GM12878 (cell line): ENCODE results near the gene CDKN1C.

ENCODE experiments used
- CHD2 ChIP-seq: IDR thresholded peaks from 2 replicates; pipeline ENCODE4 v1.6.1; 2011; ENCODE audit warnings: low read depth, low read length, improper control_type of control experiment, borderline replicate concordance
- ETV6 ChIP-seq, 2 experiments: fragments of 450-650 bp in 1 of 2; IDR thresholded peaks in 1 of 2; conservative IDR thresholded peaks in 1 of 2; 2 replicates each; pipeline ENCODE4 v1.6.1; 2014; ENCODE audit warnings: antibody characterized with exemption in 1 of 2, borderline replicate concordance in 1 of 2, low read depth in 1 of 2, mild to moderate bottlenecking in 1 of 2, moderate library complexity in 1 of 2
- EZH2 ChIP-seq: IDR thresholded peaks from 2 replicates; pipeline ENCODE4 v1.6.1; 2012; ENCODE audit warnings: low read depth, mild to moderate bottlenecking, control low read depth, inconsistent platforms, low read length, borderline replicate concordance; ENCODE audit not compliant: control insufficient read depth
- IKZF1 ChIP-seq: fragments of 450-650 bp; conservative IDR thresholded peaks from 2 replicates; pipeline ENCODE4 v1.6.1; 2017; ENCODE audit warnings: antibody characterized with exemption, mild to moderate bottlenecking
- MTA3 ChIP-seq: IDR thresholded peaks from 2 replicates; pipeline ENCODE4 v1.6.1; 2012; ENCODE audit warnings: low read length, inconsistent platforms, borderline replicate concordance
- PML ChIP-seq: IDR thresholded peaks from 2 replicates; pipeline ENCODE4 v1.6.1; 2012; ENCODE audit warnings: low read length, inconsistent platforms
- POLR2A ChIP-seq: IDR thresholded peaks from 2 replicates; pipeline ENCODE4 v1.6.1; 2011; ENCODE audit warnings: low read depth, mild to moderate bottlenecking, low read length
- RAD51 ChIP-seq: fragments of 450-650 bp; IDR thresholded peaks from 2 replicates; pipeline ENCODE4 v1.6.1; 2016; ENCODE audit warnings: moderate library complexity, mild to moderate bottlenecking, inconsistent platforms
- SP1 ChIP-seq: IDR thresholded peaks from one replicate; pipeline ENCODE4 v1.6.1; 2011; ENCODE audit warnings: low read depth, low read length
- TAF1 ChIP-seq: IDR thresholded peaks from 2 replicates; pipeline ENCODE4 v1.6.1; 2011; ENCODE audit warnings: mild to moderate bottlenecking, low read depth, low read length, borderline replicate concordance
- TF ChIP-seq, protein P1 (sequence below), 3 experiments: IDR thresholded peaks in 2 of 3; conservative IDR thresholded peaks in 1 of 3; 2 replicates each; pipeline ENCODE4 v1.5.1; 2011; ENCODE audit warnings: low read depth in 3 of 3, low read length in 3 of 3, mild to moderate bottlenecking in 3 of 3, control low read depth in 2 of 3, moderate library complexity in 2 of 3, inconsistent platforms in 1 of 3, mixed read lengths in 1 of 3; ENCODE audit not compliant: control insufficient read depth in 2 of 3, insufficient read depth in 1 of 3; ENCODE audit errors: extremely low read depth in 1 of 3
- TF ChIP-seq, protein P2 (sequence below): fragments of 450-650 bp; formaldehyde crosslinking; IDR thresholded peaks from 2 replicates; pipeline ENCODE4 v1.4.0; 2022; ENCODE audit warnings: mild to moderate bottlenecking, moderate library complexity
- TF ChIP-seq, protein P3 (sequence below): fragments of 450-650 bp; IDR thresholded peaks from 2 replicates; pipeline ENCODE4 v1.6.1; 2014; ENCODE audit warnings: mild to moderate bottlenecking

DNA sequence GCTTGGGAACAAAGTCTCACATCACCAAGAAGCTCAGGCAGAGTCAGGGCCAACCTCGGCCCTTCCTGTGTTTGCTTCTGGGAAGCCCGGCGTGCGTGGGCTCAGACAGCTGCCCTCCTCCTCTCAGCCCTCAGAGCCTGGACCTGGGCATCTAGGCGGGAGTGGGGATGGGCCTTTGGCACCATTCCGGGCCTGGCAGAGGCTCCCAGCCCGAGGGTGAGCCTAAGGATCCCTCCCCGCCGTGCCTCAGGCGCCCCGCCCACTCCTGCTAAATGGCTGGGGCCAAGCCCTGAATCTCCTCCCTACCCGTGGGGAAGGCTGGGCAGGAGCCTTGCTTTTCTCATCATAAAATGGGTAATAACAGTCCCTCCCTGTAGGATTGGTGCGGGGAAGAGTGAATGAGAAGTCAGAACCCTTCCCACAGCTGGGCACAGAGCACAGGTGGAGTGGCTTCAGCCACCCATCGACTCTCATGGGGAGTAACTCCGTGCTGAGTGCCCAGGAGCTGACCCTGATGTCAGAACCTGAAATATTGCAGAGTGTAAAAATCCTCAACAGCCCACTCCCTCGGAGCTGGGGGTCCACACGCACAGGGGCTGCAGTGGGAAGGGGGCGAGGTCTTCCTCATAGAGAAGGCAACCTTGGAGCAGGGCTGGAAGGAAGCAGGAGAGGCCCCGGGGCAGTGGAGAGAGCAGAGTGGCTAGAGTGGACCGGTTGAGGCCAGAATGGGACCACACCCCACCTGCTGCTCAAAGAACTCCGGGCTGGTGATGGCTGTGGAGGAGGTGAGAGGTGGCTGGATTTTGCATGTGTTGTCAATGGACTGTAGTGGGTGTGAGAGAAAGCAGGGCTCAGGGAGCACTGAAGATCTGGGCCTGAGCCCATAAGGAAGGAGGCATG is 18.8 kb upstream of the CDKN1C start:
- TF ChIP-seq, protein P1, sequence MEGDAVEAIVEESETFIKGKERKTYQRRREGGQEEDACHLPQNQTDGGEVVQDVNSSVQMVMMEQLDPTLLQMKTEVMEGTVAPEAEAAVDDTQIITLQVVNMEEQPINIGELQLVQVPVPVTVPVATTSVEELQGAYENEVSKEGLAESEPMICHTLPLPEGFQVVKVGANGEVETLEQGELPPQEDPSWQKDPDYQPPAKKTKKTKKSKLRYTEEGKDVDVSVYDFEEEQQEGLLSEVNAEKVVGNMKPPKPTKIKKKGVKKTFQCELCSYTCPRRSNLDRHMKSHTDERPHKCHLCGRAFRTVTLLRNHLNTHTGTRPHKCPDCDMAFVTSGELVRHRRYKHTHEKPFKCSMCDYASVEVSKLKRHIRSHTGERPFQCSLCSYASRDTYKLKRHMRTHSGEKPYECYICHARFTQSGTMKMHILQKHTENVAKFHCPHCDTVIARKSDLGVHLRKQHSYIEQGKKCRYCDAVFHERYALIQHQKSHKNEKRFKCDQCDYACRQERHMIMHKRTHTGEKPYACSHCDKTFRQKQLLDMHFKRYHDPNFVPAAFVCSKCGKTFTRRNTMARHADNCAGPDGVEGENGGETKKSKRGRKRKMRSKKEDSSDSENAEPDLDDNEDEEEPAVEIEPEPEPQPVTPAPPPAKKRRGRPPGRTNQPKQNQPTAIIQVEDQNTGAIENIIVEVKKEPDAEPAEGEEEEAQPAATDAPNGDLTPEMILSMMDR (IDR thresholded peaks at IDR 0.05 in 2 of 3, conservative IDR thresholded peaks at IDR 0.05 in 1 of 3; ENCODE audit: control insufficient read depth in 2 of 3, extremely low read depth in 1 of 3, insufficient read depth in 1 of 3, low read depth in 3 of 3, low read length in 3 of 3), result no peak
- TF ChIP-seq POLR2A, result no peak
- no peak for TF ChIP-seq PML
- no peak for TF ChIP-seq RAD51
- TF ChIP-seq EZH2, result no peak
- no peak for TF ChIP-seq IKZF1
- TF ChIP-seq MTA3, result no peak
- TF ChIP-seq, protein P2, sequence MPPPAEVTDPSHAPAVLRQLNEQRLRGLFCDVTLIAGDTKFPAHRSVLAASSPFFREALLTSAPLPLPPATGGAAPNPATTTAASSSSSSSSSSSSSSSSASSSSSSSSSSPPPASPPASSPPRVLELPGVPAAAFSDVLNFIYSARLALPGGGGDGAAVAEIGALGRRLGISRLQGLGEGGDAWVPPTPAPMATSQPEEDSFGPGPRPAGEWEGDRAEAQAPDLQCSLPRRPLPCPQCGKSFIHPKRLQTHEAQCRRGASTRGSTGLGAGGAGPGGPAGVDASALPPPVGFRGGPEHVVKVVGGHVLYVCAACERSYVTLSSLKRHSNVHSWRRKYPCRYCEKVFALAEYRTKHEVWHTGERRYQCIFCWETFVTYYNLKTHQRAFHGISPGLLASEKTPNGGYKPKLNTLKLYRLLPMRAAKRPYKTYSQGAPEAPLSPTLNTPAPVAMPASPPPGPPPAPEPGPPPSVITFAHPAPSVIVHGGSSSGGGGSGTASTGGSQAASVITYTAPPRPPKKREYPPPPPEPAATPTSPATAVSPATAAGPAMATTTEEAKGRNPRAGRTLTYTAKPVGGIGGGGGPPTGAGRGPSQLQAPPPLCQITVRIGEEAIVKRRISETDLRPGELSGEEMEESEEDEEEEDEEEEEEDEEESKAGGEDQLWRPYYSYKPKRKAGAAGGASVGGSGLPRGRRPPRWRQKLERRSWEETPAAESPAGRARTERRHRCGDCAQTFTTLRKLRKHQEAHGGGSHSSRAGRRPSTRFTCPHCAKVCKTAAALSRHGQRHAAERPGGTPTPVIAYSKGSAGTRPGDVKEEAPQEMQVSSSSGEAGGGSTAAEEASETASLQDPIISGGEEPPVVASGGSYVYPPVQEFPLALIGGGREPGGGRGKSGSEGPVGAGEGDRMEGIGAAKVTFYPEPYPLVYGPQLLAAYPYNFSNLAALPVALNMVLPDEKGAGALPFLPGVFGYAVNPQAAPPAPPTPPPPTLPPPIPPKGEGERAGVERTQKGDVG (CRISPR knock-in tag), result no peak
- no peak for TF ChIP-seq ETV6 (conservative IDR thresholded peaks at IDR 0.05 in 1 of 2, IDR thresholded peaks at IDR 0.05 in 1 of 2; ENCODE audit: borderline replicate concordance in 1 of 2, low read depth in 1 of 2)
- TF ChIP-seq CHD2, result no peak
- TF ChIP-seq TAF1, result no peak
- no peak for TF ChIP-seq SP1
- TF ChIP-seq, protein P3, sequence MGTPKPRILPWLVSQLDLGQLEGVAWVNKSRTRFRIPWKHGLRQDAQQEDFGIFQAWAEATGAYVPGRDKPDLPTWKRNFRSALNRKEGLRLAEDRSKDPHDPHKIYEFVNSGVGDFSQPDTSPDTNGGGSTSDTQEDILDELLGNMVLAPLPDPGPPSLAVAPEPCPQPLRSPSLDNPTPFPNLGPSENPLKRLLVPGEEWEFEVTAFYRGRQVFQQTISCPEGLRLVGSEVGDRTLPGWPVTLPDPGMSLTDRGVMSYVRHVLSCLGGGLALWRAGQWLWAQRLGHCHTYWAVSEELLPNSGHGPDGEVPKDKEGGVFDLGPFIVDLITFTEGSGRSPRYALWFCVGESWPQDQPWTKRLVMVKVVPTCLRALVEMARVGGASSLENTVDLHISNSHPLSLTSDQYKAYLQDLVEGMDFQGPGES, result no peak
